ENCODE data around the gene HLA-DOB.

HLA-DOB gene

DNA sequence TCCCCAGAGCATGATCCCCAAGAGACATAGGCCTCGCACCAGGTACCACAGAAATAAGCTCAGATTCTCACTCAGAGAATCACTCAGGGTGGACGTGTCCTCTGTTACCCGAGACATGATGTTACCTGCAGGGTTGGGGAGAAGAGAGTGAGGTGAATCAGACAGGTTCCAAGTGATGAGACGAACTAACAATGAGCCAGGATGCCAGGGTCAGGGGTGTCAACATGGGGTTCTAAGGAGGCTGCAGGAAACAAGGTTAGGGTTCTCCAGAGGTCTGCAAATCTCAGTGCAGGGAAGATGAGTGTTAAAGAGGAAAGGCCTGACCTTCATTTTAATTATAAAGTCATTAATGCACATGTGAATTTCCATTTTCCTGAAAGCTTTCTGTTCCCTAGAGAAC, 34.2 kb upstream of the HLA-DOB start:
- TF ChIP-seq ESRRG (CRISPR knock-in tag; IDR thresholded peaks at IDR 0.05) (no peak), OSR1 (CRISPR knock-in tag; IDR thresholded peaks at IDR 0.05) (no peak), BACH2 (CRISPR knock-in tag; IDR thresholded peaks at IDR 0.05; ENCODE audit: borderline replicate concordance) (no peak)
- no peak for ATAC-seq

DNA sequence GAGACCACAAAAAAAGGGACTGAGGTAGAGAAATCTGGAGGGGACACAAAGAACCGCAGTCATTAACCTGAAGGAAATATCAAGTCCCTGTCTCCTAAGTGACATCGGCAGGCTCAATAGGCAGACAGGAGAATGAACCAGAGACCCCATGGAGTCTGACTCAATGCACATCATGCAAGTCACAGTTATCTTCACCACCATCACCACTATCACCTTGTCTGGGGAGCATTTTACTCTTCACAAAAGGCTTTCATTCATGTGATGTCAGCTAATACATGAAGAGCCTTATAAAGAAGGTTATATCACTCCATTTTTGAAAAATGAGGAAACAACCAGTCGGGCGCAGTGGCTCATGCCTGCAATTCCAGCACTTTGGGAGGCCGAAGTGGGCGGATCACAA, 32.3 kb upstream of the HLA-DOB start:
- no peak for ATAC-seq
- TF ChIP-seq TCF4 (CRISPR knock-in tag; IDR thresholded peaks at IDR 0.05; ENCODE audit: borderline replicate concordance) (no peak), SNAI2 (CRISPR knock-in tag; IDR thresholded peaks at IDR 0.05) (no peak), RARB (CRISPR knock-in tag; IDR thresholded peaks at IDR 0.05) (no peak), ZNF70 (CRISPR knock-in tag; IDR thresholded peaks at IDR 0.05) (no peak), CSDC2 (CRISPR knock-in tag; IDR thresholded peaks at IDR 0.05) (no peak), GLIS3 (CRISPR knock-in tag; IDR thresholded peaks at IDR 0.05) (no peak), OSR1 (CRISPR knock-in tag; IDR thresholded peaks at IDR 0.05) (no peak), TOX (CRISPR knock-in tag; IDR thresholded peaks at IDR 0.05; ENCODE audit: borderline replicate concordance) (no peak), ARNTL (CRISPR knock-in tag; IDR thresholded peaks at IDR 0.05; ENCODE audit: borderline replicate concordance, low read depth) (no peak), CREB5 (CRISPR knock-in tag; IDR thresholded peaks at IDR 0.05; ENCODE audit: low read depth) (no peak), ZFP3 (CRISPR knock-in tag; IDR thresholded peaks at IDR 0.05) (no peak)

DNA sequence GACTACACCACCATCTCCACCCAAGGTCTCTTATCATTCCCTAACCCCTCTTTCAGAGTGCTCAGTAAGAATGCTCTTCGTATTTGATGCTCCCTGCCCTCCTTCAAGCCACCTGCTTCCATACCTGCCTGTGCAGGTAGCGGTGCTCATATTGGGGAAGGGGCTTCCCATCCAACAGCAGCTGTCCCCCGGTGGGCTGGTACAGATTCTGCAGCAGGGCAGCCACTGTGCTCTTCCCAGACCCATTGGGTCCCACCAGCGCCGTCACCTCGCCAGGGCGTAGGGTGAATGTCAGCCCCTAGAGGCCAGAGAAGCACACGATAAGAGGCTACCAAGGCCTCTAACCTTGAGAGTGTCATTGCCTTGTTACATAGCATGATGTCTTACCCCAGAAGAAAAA, 31.0 kb upstream of the HLA-DOB start:
- ATAC-seq = no peak
- TF ChIP-seq BACH2 (CRISPR knock-in tag; IDR thresholded peaks at IDR 0.05; ENCODE audit: borderline replicate concordance) = no peak
- no peak for TF ChIP-seq ESRRG (CRISPR knock-in tag; IDR thresholded peaks at IDR 0.05)
- TF ChIP-seq, protein P1, sequence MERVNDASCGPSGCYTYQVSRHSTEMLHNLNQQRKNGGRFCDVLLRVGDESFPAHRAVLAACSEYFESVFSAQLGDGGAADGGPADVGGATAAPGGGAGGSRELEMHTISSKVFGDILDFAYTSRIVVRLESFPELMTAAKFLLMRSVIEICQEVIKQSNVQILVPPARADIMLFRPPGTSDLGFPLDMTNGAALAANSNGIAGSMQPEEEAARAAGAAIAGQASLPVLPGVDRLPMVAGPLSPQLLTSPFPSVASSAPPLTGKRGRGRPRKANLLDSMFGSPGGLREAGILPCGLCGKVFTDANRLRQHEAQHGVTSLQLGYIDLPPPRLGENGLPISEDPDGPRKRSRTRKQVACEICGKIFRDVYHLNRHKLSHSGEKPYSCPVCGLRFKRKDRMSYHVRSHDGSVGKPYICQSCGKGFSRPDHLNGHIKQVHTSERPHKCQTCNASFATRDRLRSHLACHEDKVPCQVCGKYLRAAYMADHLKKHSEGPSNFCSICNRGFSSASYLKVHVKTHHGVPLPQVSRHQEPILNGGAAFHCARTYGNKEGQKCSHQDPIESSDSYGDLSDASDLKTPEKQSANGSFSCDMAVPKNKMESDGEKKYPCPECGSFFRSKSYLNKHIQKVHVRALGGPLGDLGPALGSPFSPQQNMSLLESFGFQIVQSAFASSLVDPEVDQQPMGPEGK (CRISPR knock-in tag; IDR thresholded peaks at IDR 0.05; ENCODE audit: borderline replicate concordance) = no peak
- no peak for TF ChIP-seq OSR1 (CRISPR knock-in tag; IDR thresholded peaks at IDR 0.05)
- TF ChIP-seq GLIS3 (CRISPR knock-in tag; IDR thresholded peaks at IDR 0.05) = no peak
- no peak for TF ChIP-seq ZNF565 (CRISPR knock-in tag; conservative IDR thresholded peaks at IDR 0.05; ENCODE audit: low read depth)
- TF ChIP-seq ZC3H10 (CRISPR knock-in tag; IDR thresholded peaks at IDR 0.05) = no peak
- TF ChIP-seq ISL1 (CRISPR knock-in tag; IDR thresholded peaks at IDR 0.05) = no peak
- no peak for TF ChIP-seq TCF4 (CRISPR knock-in tag; IDR thresholded peaks at IDR 0.05; ENCODE audit: borderline replicate concordance)
- no peak for TF ChIP-seq ZNF70 (CRISPR knock-in tag; IDR thresholded peaks at IDR 0.05)
- no peak for TF ChIP-seq PPARA (CRISPR knock-in tag; IDR thresholded peaks at IDR 0.05; ENCODE audit: borderline replicate concordance)
- TF ChIP-seq SNAI2 (CRISPR knock-in tag; IDR thresholded peaks at IDR 0.05) = no peak
- no peak for TF ChIP-seq ZNF8 (CRISPR knock-in tag; IDR thresholded peaks at IDR 0.05)
- TF ChIP-seq CSDC2 (CRISPR knock-in tag; IDR thresholded peaks at IDR 0.05) = no peak
- TF ChIP-seq ARNTL (CRISPR knock-in tag; IDR thresholded peaks at IDR 0.05; ENCODE audit: borderline replicate concordance, low read depth) = no peak
- no peak for TF ChIP-seq ZFP30 (CRISPR knock-in tag; IDR thresholded peaks at IDR 0.05)
- no peak for TF ChIP-seq RARB (CRISPR knock-in tag; IDR thresholded peaks at IDR 0.05)
- TF ChIP-seq TSHZ2 (CRISPR knock-in tag; IDR thresholded peaks at IDR 0.05) = no peak
- no peak for TF ChIP-seq POU6F1 (CRISPR knock-in tag; IDR thresholded peaks at IDR 0.05; ENCODE audit: borderline replicate concordance, low read depth)

DNA sequence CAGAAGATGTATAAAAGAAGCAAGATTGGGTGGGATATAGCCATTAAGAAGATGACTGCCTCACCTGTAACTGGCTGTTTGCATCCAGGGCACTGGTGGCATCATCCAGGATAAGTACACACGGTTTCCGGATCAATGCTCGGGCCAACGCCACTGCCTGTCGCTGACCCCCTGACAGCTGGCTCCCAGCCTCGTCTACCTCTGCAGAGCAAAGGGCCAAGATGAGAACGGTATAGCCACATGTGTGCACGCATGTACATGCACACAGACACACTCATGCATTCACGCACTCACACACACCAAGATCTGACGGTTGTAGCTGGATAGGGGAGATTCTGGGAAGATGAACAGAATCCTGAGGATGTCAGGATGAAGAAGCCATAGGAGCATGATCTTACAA, 30.2 kb upstream of the HLA-DOB start:
- ATAC-seq = no peak
- no peak for TF ChIP-seq ARNTL (CRISPR knock-in tag; IDR thresholded peaks at IDR 0.05; ENCODE audit: borderline replicate concordance, low read depth)
- no peak for TF ChIP-seq TCF4 (CRISPR knock-in tag; IDR thresholded peaks at IDR 0.05; ENCODE audit: borderline replicate concordance)
- TF ChIP-seq OSR1 (CRISPR knock-in tag; IDR thresholded peaks at IDR 0.05) = no peak
- no peak for TF ChIP-seq ZNF70 (CRISPR knock-in tag; IDR thresholded peaks at IDR 0.05)
- TF ChIP-seq ISL1 (CRISPR knock-in tag; IDR thresholded peaks at IDR 0.05) = no peak
- no peak for TF ChIP-seq POU6F1 (CRISPR knock-in tag; IDR thresholded peaks at IDR 0.05; ENCODE audit: borderline replicate concordance, low read depth)
- no peak for TF ChIP-seq ZC3H10 (CRISPR knock-in tag; IDR thresholded peaks at IDR 0.05)
- no peak for TF ChIP-seq TSHZ2 (CRISPR knock-in tag; IDR thresholded peaks at IDR 0.05)
- TF ChIP-seq CSDC2 (CRISPR knock-in tag; IDR thresholded peaks at IDR 0.05) = no peak
